KMS-11 (cell line): ENCODE measurements around the gene RASGRP4.
"Not testable (repeated sequence)": the region's sequence is repeated elsewhere in the genome, so short reads cannot be mapped to it uniquely, and the experiment has no call there.

Experiments
- H2AFZ ChIP-seq: fragments of 200-600 bp; sonication (generic); 2 replicates; pipeline ENCODE4 v1.6.1; 2016; ENCODE audit warnings: antibody characterized with exemption, mixed run types, low read depth
- H3K27ac ChIP-seq: fragments of 200-600 bp; sonication (generic); 2 replicates; pipeline ENCODE4 v1.6.1; 2016; ENCODE audit warnings: mild to moderate bottlenecking, mixed run types
- H3K27me3 ChIP-seq: fragments of 200-600 bp; sonication (generic); 2 replicates; pipeline ENCODE4 v1.6.1; 2017; ENCODE audit warnings: mild to moderate bottlenecking, low read depth, mixed run types, moderate library complexity; ENCODE audit not compliant: insufficient read depth
- H3K36me3 ChIP-seq: fragments of 200-600 bp; sonication (generic); 2 replicates; pipeline ENCODE4 v1.6.1; 2017; ENCODE audit warnings: mild to moderate bottlenecking, mixed run types; ENCODE audit not compliant: insufficient read depth
- H3K4me1 ChIP-seq: fragments of 200-600 bp; sonication (generic); 2 replicates; pipeline ENCODE4 v1.6.1; 2016; ENCODE audit warnings: mild to moderate bottlenecking, low read depth, mixed run types; ENCODE audit not compliant: poor library complexity, severe bottlenecking
- H3K4me2 ChIP-seq: fragments of 200-600 bp; sonication (generic); 2 replicates; pipeline ENCODE4 v1.7.0; 2016; ENCODE audit warnings: mild to moderate bottlenecking, mixed run types
- H3K4me3 ChIP-seq: fragments of 200-600 bp; sonication (generic); IDR thresholded peaks from 2 replicates; pipeline ENCODE4 v1.6.1; 2017; ENCODE audit warnings: low read depth, low read length, mixed read lengths; ENCODE audit not compliant: insufficient read depth
- H3K79me2 ChIP-seq: fragments of 200-600 bp; sonication (generic); 2 replicates; pipeline ENCODE4 v1.6.1; 2016; ENCODE audit warnings: low read depth, mixed run types; ENCODE audit not compliant: insufficient read depth
- H3K9ac ChIP-seq: fragments of 200-600 bp; sonication (generic); 2 replicates; pipeline ENCODE4 v1.6.1; 2016; ENCODE audit warnings: mild to moderate bottlenecking, mixed run types
- H4K20me1 ChIP-seq: fragments of 200-600 bp; sonication (generic); 2 replicates; pipeline ENCODE4 v1.6.1; 2016; ENCODE audit warnings: mild to moderate bottlenecking, mixed run types; ENCODE audit not compliant: insufficient read depth
- TF ChIP-seq, protein P1 (sequence below): fragments of 200-600 bp; sonication (generic); conservative IDR thresholded peaks from 2 replicates; pipeline ENCODE4 v1.6.1; 2017; ENCODE audit warnings: low read depth, mild to moderate bottlenecking, antibody characterized with exemption, low read length, moderate library complexity, mixed read lengths

RASGRP4 gene

GRCh38 chr19:38417146-38417543 lies 8.9 kb downstream of the RASGRP4 start:
- H3K4me3 ChIP-seq, result no peak overlapping the region

GRCh38 chr19:38413416-38413815 lies 12.6 kb downstream of the RASGRP4 start:
- TF ChIP-seq, protein P1, sequence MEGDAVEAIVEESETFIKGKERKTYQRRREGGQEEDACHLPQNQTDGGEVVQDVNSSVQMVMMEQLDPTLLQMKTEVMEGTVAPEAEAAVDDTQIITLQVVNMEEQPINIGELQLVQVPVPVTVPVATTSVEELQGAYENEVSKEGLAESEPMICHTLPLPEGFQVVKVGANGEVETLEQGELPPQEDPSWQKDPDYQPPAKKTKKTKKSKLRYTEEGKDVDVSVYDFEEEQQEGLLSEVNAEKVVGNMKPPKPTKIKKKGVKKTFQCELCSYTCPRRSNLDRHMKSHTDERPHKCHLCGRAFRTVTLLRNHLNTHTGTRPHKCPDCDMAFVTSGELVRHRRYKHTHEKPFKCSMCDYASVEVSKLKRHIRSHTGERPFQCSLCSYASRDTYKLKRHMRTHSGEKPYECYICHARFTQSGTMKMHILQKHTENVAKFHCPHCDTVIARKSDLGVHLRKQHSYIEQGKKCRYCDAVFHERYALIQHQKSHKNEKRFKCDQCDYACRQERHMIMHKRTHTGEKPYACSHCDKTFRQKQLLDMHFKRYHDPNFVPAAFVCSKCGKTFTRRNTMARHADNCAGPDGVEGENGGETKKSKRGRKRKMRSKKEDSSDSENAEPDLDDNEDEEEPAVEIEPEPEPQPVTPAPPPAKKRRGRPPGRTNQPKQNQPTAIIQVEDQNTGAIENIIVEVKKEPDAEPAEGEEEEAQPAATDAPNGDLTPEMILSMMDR, result no peak
- H3K4me1 ChIP-seq, result peaks cover 4% of the 10 kb centered on the region
- no peak overlapping the region for H3K9ac ChIP-seq
- no peak overlapping the region for H2AFZ ChIP-seq
- H3K27ac ChIP-seq, result no peak overlapping the region
- H3K79me2 ChIP-seq, result no peaks in the 10 kb centered on the region
- H3K27me3 ChIP-seq, result peaks cover 14% of the 10 kb centered on the region; the same call in 1 of the 2 replicates
- no peak overlapping the region for H3K4me2 ChIP-seq
- H4K20me1 ChIP-seq, result no peaks in the 10 kb centered on the region
- H3K4me3 ChIP-seq, result no peak overlapping the region
- no peaks in the 10 kb centered on the region for H3K36me3 ChIP-seq

More at GRCh38 chr19:38417146-38417543, 8.9 kb downstream of the RASGRP4 start:
- H4K20me1 ChIP-seq, result no peaks in the 10 kb centered on the region
- H3K4me1 ChIP-seq, result peaks cover 4% of the 10 kb centered on the region
- H3K9ac ChIP-seq, result no peak overlapping the region
- H3K27me3 ChIP-seq, result peaks cover 31% of the 10 kb centered on the region; the same call in 1 of the 2 replicates
- no peaks in the 10 kb centered on the region for H3K79me2 ChIP-seq
- no peak overlapping the region for H2AFZ ChIP-seq
- H3K36me3 ChIP-seq, result no peaks in the 10 kb centered on the region
- no peak overlapping the region for H3K27ac ChIP-seq
- TF ChIP-seq, protein P1, result no peak
- no peak overlapping the region for H3K4me2 ChIP-seq

DNA sequence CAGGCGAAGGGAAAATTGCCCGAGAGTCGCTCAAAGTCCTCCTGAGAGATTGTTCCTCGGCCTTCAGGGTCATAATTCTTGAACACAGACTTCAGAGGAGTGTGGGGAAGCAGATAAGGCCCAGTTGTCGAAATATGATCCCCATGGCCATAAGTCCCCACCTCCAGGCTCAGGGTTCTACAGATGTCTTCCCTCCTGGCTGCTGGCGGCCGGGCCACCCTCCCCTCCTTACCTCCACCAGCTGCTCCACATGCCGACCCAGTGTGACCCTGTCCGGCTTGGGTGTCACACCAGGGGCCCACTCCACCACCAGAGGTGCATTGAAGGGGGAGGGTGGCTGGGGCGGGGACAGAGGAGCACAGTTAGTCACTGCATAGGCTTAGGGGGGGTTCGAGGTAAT lies 13.1 kb downstream of the RASGRP4 start:
- Histone ChIP-seq H3K36me3 (no peaks in the 10 kb centered on the region), H4K20me1 (no peaks in the 10 kb centered on the region), H2AFZ (no peak overlapping the region), H3K9ac (no peak overlapping the region), H3K27ac (no peak overlapping the region), H3K4me2 (no peak overlapping the region), H3K4me1 (peaks cover 4% of the 10 kb centered on the region), H3K79me2 (no peaks in the 10 kb centered on the region), H3K4me3 (no peak overlapping the region), H3K27me3 (peaks cover 13% of the 10 kb centered on the region; the same call in 1 of the 2 replicates)
- TF ChIP-seq, protein P1, result no peak

GRCh38 chr19:38412491-38412890 lies 13.5 kb downstream of the RASGRP4 start:
- no peak overlapping the region for H2AFZ ChIP-seq
- no peak overlapping the region for H3K9ac ChIP-seq
- TF ChIP-seq, protein P1, result no peak
- no peaks in the 10 kb centered on the region for H4K20me1 ChIP-seq
- no peak overlapping the region for H3K27ac ChIP-seq
- H3K36me3 ChIP-seq, result no peaks in the 10 kb centered on the region
- no peak overlapping the region for H3K4me2 ChIP-seq
- peaks cover 1% of the 10 kb centered on the region for H3K4me1 ChIP-seq
- H3K4me3 ChIP-seq, result no peak overlapping the region
- H3K79me2 ChIP-seq, result no peaks in the 10 kb centered on the region
- H3K27me3 ChIP-seq, result peaks cover 13% of the 10 kb centered on the region; the same call in 1 of the 2 replicates

- H3K27ac ChIP-seq, H4K20me1 ChIP-seq, H3K4me2 ChIP-seq, H3K4me1 ChIP-seq, H2AFZ ChIP-seq, H3K4me3 ChIP-seq, H3K9ac ChIP-seq, H3K79me2 ChIP-seq, H3K36me3 ChIP-seq: not testable (repeated sequence)
- peaks cover 13% of the 10 kb centered on the region; the same call in 1 of the 2 replicates for H3K27me3 ChIP-seq
These were observed 14.1 kb downstream of the RASGRP4 start for GRCh38 chr19:38411898-38412297.
